Activated CD8-positive, alpha-beta memory T cell treated with anti-CD3 and anti-CD28 coated beads, Interleukin-2, amount 10 ng/mL, durations not matched to agents 7 days and 5 days (primary cell): Measurements from ENCODE around the gene KLHL15. TPM values are rescaled to one million over a fixed set of nuclear protein-coding genes. Genes with fewer than 3 reads are reported as not detected.
"Not testable (repeated sequence)": the region's sequence is repeated elsewhere in the genome, so short reads cannot be mapped to it uniquely, and the experiment has no call there.

Source experiments
- ATAC-seq: fragments of 150-1000 bp; cut with Tn5 transposase; one replicate; pipeline ENCODE4 v1.10.0; 2021; ENCODE audit warnings: moderate library complexity
- CTCF ChIA-PET: fragments of 350-600 bp; sonication (Branson Sonifier 250); formaldehyde crosslinking; loops from one replicate; lab custom pipeline; 2021; ENCODE audit warnings: antibody characterized with exemption; lab: Charles Lee
- DNase-seq: peaks from one replicate; pipeline ENCODE4 v3.0.0-alpha.2; 2020
- H3K27ac Mint-ChIP-seq: one replicate; pipeline ENCODE4 v1.8.0; 2021; ENCODE audit warnings: mild to moderate bottlenecking, mixed read lengths
- H3K27me3 Mint-ChIP-seq: one replicate; pipeline ENCODE4 v1.8.0; 2021; ENCODE audit warnings: mixed read lengths
- H3K36me3 Mint-ChIP-seq: one replicate; pipeline ENCODE4 v1.8.0; 2021; ENCODE audit warnings: mild to moderate bottlenecking, mixed read lengths
- H3K4me1 Mint-ChIP-seq: one replicate; pipeline ENCODE4 v1.8.0; 2021; ENCODE audit warnings: mixed read lengths
- H3K4me3 Mint-ChIP-seq: one replicate; pipeline ENCODE4 v1.8.0; 2021; ENCODE audit warnings: mild to moderate bottlenecking, moderate library complexity, mixed read lengths
- H3K9me3 Mint-ChIP-seq: one replicate; pipeline ENCODE4 v1.8.0; 2022; ENCODE audit warnings: low read depth, mixed read lengths
- total RNA-seq, 2 experiments: library from RNA; stranded (reverse); gene quantifications; one replicate each; pipeline ENCODE4 v1.2.3, GENCODE V29; 2021

KLHL15 gene, protein sequence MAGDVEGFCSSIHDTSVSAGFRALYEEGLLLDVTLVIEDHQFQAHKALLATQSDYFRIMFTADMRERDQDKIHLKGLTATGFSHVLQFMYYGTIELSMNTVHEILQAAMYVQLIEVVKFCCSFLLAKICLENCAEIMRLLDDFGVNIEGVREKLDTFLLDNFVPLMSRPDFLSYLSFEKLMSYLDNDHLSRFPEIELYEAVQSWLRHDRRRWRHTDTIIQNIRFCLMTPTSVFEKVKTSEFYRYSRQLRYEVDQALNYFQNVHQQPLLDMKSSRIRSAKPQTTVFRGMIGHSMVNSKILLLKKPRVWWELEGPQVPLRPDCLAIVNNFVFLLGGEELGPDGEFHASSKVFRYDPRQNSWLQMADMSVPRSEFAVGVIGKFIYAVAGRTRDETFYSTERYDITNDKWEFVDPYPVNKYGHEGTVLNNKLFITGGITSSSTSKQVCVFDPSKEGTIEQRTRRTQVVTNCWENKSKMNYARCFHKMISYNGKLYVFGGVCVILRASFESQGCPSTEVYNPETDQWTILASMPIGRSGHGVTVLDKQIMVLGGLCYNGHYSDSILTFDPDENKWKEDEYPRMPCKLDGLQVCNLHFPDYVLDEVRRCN
- 10 to 100 TPM in 1 of 2 experiments, 1 to 10 TPM in 1; 9.5 to 11.5 TPM for total RNA-seq

DNA sequence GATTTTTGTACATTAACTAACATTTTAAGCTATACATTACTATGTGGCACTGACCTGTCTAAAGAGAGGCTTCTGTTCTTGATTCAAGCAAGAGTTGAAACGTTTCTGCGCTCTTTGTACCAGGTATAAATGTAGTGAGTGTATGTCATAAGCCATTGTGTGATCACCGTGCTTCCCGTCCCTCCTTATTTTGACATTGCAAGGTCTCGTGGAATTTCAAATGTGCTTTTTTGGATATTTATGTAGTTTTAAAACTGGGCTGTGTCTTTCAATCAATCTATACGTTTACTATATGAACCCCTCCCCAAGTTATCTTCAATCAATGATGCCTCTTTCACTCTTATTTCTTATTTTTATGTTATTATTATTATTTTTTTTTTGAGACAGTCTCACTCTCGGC lies at the start of gene KLHL15:
Gene KLHL15, minus strand, starts transcription at position 101 of the 400 bp plus-strand sequence. CDS start 20,493 bp downstream, outside the sequence.
- Mint-ChIP-seq H3K27ac (peak within 1 kb of the TSS; percentile 93), H3K4me3 (peak within 1 kb of the TSS; percentile 81), H3K4me1 (peaks cover 9% of the 10 kb centered on the region), H3K9me3 (no peaks in the 10 kb centered on the region), H3K27me3 (peaks cover 6% of the 10 kb centered on the region), H3K36me3 (peaks cover 6% of the 10 kb centered on the region)
- CTCF ChIA-PET = interaction anchor here (1.0 to 4.0 kb wide), 3 partner anchors 22 to 119 kb away, joined by 3 to 39 read pairs (median 12); partner anchors contain the start of genes APOO, CXorf58 and EIF2S3
- DNase-seq (no peak), ATAC-seq (no peak)

DNA sequence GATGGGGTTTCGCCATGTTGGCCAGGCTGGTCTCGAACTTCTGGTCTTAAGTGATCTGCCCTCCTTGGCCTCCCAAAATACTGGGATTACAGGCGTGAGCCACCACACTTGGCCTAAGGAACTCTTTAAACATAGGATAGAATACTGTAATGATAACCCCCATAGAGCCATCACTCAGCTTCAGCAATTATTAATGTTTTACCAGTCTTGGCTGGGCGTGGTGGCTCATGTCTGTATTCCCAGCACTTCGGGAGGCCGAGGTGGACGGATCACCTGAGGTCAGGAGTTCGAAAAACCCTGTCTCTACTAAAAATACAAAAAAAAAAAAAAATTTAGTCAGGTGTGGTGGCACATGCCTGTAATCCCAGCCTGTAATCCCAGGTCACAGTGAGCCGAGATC lies 42.9 kb upstream of the KLHL15 start:
- peaks cover 28% of the 10 kb centered on the region for H3K36me3 Mint-ChIP-seq
- H3K9me3 Mint-ChIP-seq = no peaks in the 10 kb centered on the region
- H3K4me3 Mint-ChIP-seq = no peak overlapping the region
- CTCF ChIA-PET = interaction anchor here (1.3 kb wide), 1 partner anchor 15 kb away, joined by 3 read pairs; the partner anchor contains the start of gene EIF2S3
- H3K27ac Mint-ChIP-seq = no peak overlapping the region
- no peak for ATAC-seq
- DNase-seq = no peak
- no peaks in the 10 kb centered on the region for H3K27me3 Mint-ChIP-seq
- peaks cover 3% of the 10 kb centered on the region for H3K4me1 Mint-ChIP-seq

DNA sequence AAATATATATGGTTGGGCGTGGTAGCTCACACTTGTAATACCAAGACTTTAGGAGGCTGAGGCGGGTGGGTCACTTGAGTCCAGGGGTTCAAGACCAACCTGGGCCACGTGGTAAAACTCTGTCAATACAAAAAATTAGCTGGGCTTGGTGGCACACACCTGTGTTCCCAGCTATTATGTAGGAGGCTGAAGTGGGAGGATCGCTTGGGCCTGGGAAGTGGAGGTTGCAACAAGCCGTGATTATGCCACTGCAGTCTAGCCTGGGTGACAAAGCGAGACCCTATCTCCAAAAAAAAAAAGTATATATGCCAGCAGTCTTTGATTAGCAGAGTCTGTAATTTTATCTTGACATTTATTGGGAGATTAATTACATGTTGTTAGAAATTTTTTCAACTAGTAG lies 36.5 kb upstream of the KLHL15 start:
- Mint-ChIP-seq H3K27me3 (no peaks in the 10 kb centered on the region), H3K36me3 (peaks cover 42% of the 10 kb centered on the region), H3K4me1 (peaks cover 15% of the 10 kb centered on the region), H3K9me3 (no peaks in the 10 kb centered on the region), H3K4me3 (no peak overlapping the region), H3K27ac (no peak overlapping the region)
- CTCF ChIA-PET = interaction anchor here (1.7 kb wide), 1 partner anchor 9 kb away, joined by 5 read pairs; the partner anchor contains the start of gene EIF2S3
- ATAC-seq (no peak), DNase-seq (no peak)

DNA sequence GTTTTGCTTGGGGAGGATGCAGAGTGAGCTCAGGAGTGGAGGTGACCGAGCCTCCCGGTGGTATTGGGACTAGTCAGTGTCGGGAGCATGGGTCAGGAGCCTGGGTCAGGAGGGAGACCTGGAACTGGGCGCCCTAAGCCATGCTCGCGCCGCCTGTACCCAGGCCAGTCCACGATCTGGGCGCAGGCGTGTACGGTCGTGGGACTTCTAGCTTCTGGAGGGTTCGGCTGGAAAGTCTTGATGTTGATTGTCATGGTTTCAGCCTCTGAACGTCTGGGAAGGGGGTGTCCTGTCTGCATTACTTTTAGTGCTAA lies 28.0 kb upstream of the KLHL15 start:
- ATAC-seq (no peak), DNase-seq (no peak)
- Mint-ChIP-seq H3K9me3 (no peaks in the 10 kb centered on the region), H3K4me1 (peaks cover 17% of the 10 kb centered on the region), H3K27ac (no peak overlapping the region), H3K4me3 (no peak overlapping the region), H3K27me3 (no peaks in the 10 kb centered on the region), H3K36me3 (peaks cover 18% of the 10 kb centered on the region)
- CTCF ChIA-PET = interaction anchor here (0.7 to 3.9 kb wide), 14 partner anchors 9 to 273 kb away, joined by 3 to 39 read pairs (median 5); partner anchors contain the start of genes APOO, CXorf58, KLHL15 and SAT1

DNA sequence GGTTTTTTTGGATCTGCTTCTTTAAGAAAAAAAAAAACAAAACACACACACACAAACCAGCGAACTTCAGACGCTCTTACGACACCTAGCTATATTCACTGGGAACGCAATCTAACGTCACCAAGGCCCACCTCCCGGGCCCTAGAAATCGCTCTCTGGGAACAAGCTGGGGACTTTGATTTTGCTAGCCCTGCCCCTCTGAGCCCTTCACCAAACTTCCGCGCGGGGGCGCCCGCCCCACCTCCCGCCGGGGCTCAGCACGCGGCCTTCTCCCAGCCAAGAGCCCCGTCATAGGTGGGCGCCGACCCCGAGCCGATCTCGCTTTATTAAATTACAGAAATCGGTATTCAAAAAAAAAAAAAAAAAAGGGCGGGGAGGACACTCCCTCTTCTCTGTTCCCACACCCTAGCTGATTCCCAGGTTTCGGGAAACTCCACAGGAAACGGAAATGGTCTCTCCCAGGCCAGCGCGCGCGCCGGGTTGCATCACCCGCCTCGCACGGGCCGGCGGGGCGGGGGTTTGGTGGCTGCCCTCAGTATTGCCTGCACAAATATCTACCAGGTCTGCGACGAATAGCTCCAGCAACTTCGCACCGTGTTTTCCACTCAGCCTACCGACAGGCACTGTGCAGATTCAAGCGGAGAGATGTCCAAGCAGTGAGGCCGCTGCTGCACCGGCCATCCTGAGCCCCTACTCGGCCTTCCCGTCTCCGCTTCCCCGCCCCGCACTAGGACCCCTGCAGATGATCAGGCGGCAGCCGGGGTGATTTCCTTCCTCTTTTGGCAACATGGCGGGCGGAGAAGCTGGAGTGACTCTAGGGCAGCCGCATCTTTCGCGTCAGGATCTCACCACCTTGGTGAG lies 27.4 kb upstream of the KLHL15 start, which contains the start of gene EIF2S3:
Gene EIF2S3, plus strand, starts transcription at position 775 of the 861 bp plus-strand sequence. Its CDS starts 13 bp downstream, at position 788.
- no peaks in the 10 kb centered on the region for H3K9me3 Mint-ChIP-seq
- CTCF ChIA-PET = interaction anchor here (0.7 to 3.9 kb wide), 20 partner anchors 10 to 272 kb away, joined by 3 to 39 read pairs (median 4); partner anchors contain the start of genes APOO, CXorf58, KLHL15 and SAT1
- H3K36me3 Mint-ChIP-seq = peaks cover 15% of the 10 kb centered on the region
- H3K27me3 Mint-ChIP-seq = no peaks in the 10 kb centered on the region
- no peak within 1 kb of the TSS for H3K4me3 Mint-ChIP-seq
- peaks cover 15% of the 10 kb centered on the region for H3K4me1 Mint-ChIP-seq
- ATAC-seq (peak; percentile 87), DNase-seq (peak; percentile 90)
- H3K27ac Mint-ChIP-seq = no peak within 1 kb of the TSS

DNA sequence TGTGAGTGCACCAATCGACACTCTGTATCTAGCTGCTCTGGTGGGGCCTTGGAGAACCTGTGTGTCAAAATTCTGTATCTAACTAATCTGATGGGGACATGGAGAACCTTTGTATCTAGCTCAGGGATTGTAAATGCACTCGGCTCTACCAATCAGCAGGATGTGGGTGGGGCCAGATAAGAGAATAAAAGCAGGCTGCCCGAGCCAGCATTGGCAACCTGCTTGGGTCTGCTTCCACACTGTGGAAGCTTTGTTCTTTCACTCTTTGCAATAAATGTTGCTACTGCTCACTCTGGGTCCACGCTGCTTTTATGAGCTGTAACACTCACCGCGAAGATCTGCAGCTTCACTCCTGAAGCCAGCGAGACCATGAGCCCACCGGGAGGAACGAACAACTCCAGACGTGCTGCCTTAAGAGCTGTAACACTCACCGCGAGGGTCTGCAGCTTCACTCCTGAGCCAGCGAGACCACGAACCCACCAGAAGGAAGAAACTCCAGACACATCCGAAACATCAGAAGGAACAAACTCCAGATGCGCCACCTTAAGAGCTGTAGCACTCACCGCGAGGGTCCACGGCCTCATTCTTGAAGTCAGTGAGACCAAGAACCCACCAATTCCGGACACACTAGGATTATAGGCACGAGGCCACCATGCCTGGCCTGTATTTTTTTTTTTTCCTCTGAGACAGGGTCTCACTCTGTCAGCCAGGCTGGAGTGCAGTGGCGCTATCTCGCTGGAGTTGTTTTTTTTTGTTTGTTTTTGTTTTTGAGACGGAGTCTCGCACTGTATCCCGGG lies 23.7 kb upstream of the KLHL15 start:
- H3K27me3 Mint-ChIP-seq, DNase-seq, H3K9me3 Mint-ChIP-seq, CTCF ChIA-PET, ATAC-seq, H3K36me3 Mint-ChIP-seq, H3K4me1 Mint-ChIP-seq, H3K27ac Mint-ChIP-seq: not testable (repeated sequence)
- peak overlapping the region; percentile 23 for H3K4me3 Mint-ChIP-seq

DNA sequence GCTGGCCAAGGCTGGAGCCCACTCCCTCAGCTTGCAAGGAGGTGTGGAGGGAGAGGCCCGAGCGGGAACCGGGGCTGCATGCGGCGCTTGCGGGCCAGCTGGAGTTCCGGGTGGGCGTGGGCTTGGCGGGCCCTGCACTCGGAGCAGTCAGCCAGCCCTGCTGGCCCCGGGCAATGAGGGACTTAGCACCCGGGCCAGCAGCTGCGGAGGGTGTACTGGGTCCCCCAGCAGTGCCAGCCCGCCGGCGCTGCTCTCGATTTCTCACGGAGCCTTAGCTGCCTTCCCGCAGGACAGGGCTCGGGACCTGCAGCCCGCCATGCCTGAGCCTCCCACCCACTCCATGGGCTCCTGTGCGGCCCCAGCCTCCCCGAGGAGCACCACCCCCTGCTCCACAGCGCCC lies 22.7 kb upstream of the KLHL15 start:
- H3K4me1 Mint-ChIP-seq, H3K36me3 Mint-ChIP-seq, DNase-seq, H3K4me3 Mint-ChIP-seq, ATAC-seq, H3K27ac Mint-ChIP-seq, H3K27me3 Mint-ChIP-seq, H3K9me3 Mint-ChIP-seq, CTCF ChIA-PET: not testable (repeated sequence)

DNA sequence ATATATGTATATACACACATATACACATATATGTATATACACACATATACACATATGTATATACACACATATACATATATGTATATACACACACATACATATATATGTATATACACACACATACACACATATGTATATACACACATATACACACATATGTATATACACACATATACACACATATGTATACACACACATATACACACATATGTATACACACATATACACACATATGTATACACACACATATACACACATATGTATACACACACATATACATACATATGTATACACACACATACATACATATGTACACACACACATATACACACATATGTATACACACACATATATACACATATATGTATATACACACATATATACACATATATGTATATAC lies 19.1 kb upstream of the KLHL15 start:
- H3K9me3 Mint-ChIP-seq, H3K36me3 Mint-ChIP-seq, H3K4me3 Mint-ChIP-seq, H3K27me3 Mint-ChIP-seq, H3K27ac Mint-ChIP-seq, DNase-seq, ATAC-seq, H3K4me1 Mint-ChIP-seq, CTCF ChIA-PET: not testable (repeated sequence)

DNA sequence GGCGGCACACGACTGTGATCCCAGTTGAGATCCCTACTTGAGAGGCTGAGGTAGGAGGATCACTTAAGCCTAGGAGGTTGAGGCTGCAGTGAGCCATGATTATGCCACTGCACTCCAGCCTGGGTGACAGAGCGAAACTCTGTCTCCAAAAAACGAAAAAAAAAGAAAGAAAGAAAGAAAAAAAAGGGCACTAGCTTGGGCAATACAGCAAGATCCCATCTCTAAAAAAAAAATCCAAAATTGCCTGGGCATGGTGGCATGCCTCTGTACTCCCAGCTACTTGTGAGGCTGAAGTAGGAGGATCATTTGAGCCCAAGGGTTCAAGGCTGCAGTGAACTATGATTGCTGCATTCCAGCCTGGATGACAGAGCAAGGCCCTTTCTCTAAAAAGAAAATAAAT lies 10.7 kb upstream of the KLHL15 start:
- H3K9me3 Mint-ChIP-seq = no peaks in the 10 kb centered on the region
- H3K27ac Mint-ChIP-seq = no peak overlapping the region
- H3K27me3 Mint-ChIP-seq = no peaks in the 10 kb centered on the region
- CTCF ChIA-PET = no interaction called here
- H3K36me3 Mint-ChIP-seq = no peaks in the 10 kb centered on the region
- no peak for DNase-seq
- no peak overlapping the region for H3K4me3 Mint-ChIP-seq
- H3K4me1 Mint-ChIP-seq = no peaks in the 10 kb centered on the region
- ATAC-seq = no peak

DNA sequence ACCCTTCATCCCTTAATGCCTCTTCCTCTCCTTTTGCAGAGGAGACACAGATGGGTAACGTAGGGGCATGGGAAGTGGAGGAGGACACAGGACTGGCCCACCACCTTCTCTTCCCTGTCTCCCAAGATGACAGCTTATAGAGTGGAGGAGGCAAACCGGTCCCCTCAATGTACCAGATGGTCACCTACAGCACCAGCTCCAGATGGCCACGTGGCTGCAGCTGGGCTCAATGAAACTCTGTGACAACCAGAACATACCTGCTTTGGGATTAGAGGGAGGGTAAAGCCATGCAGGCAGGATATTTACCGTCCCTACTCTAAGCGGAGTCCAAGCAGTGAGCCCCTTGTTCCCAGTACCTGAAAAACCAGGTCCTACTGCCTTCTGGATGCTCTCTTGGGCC lies 7.5 kb upstream of the KLHL15 start:
- DNase-seq (no peak), ATAC-seq (no peak)
- no peak overlapping the region for H3K4me3 Mint-ChIP-seq
- no peaks in the 10 kb centered on the region for H3K9me3 Mint-ChIP-seq
- H3K4me1 Mint-ChIP-seq = no peaks in the 10 kb centered on the region
- peaks cover 6% of the 10 kb centered on the region for H3K27me3 Mint-ChIP-seq
- no peaks in the 10 kb centered on the region for H3K36me3 Mint-ChIP-seq
- CTCF ChIA-PET = no interaction called here
- no peak overlapping the region for H3K27ac Mint-ChIP-seq

DNA sequence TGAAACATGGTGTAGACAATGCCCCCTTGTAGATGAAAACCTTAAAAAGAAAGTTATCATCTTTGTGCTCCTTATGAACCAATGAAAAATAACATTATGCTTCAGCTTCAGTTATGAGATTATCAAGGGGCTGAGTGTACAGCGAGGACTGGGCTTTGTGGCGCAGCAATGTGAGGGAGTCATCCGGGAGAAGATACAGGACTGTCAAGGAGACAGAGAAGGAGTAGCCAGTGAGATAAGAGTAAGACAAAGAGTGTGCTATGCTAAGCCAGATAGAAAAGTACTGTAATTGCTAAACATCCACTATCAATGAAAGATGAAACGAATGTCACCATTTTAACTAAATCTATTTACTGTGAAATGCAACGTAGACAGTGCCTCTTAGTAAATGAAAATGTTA lies 3.6 kb upstream of the KLHL15 start:
- Mint-ChIP-seq H3K27ac (no peak overlapping the region), H3K4me1 (peaks cover 6% of the 10 kb centered on the region), H3K36me3 (no peaks in the 10 kb centered on the region), H3K4me3 (no peak overlapping the region), H3K9me3 (no peaks in the 10 kb centered on the region), H3K27me3 (peaks cover 6% of the 10 kb centered on the region)
- no peak for ATAC-seq
- CTCF ChIA-PET = interaction anchor here (1.0 kb wide), 1 partner anchor 24 kb away, joined by 3 read pairs; no protein-coding TSS in a partner anchor
- DNase-seq = no peak

DNA sequence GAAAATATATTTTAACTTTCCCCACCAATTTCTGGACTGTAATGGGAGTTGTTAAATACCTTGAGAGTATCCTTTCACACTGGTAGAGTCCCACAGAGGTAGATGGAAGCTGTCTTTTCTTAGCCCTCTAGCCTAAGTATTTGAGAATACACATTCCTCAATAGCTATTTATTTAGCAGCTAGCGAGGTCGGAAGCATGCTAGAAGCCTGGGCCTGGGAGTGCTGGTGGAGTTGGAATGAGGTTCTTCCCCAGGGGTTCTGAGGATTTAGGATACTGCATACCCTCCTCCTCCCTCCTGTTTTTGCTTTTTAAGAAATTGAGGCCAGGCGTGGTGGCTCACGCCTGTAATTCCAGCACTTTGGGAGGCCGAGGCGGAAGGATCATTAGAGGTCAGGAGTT lies 999 bp upstream of the KLHL15 start:
- Mint-ChIP-seq H3K27ac (no peak overlapping the region), H3K4me1 (peaks cover 8% of the 10 kb centered on the region), H3K9me3 (no peaks in the 10 kb centered on the region), H3K27me3 (peaks cover 6% of the 10 kb centered on the region), H3K36me3 (peaks cover 6% of the 10 kb centered on the region), H3K4me3 (no peak overlapping the region)
- CTCF ChIA-PET = no interaction called here
- DNase-seq (no peak), ATAC-seq (no peak)
